K562 (cell line): ENCODE results near the gene DCLK3. TPM values are rescaled to one million over a fixed set of nuclear protein-coding genes. Genes with fewer than 3 reads are reported as not detected.
A peak's percentile ranks its signal among the peaks of the same experiment; 100 is the strongest.

Source experiments
- ATAC-seq: fragments of 200-7000 bp; cut with Tn5 transposase; 3 replicates; pipeline ENCODE4 v1.9.1; 2020; ENCODE audit warnings: moderate library complexity
- BruUV-seq: library from RNA; stranded (reverse); fragments of 400-500 nt; replicated peaks from 2 replicates; lab custom pipeline; 2021; lab: Mats Ljungman, UMichigan
- CTCF ChIA-PET: fragments of 300-600 bp; formaldehyde crosslinking; extraction: SDS; loops from one replicate; lab custom pipeline; 2021; ENCODE audit warnings: low intra/inter-chr PET ratio; lab: Yijun Ruan, JAX
- POLR2A ChIA-PET: fragments of 300-600, 350-650 bp; sonication (Branson Sonifier 250); formaldehyde crosslinking; extraction: SDS; loops from one replicate; lab custom pipeline; 2021; ENCODE audit warnings: antibody characterized with exemption, inconsistent platforms; lab: Yijun Ruan, JAX
- DNase-seq, 4 experiments: peaks; one replicate each; pipeline versions ENCODE4 v3.0.0 to v3.0.0-alpha.2; 2011 to 2018; ENCODE audit warnings: low spot score in 3 of 4, mixed read lengths in 3 of 4; ENCODE audit errors: extremely low read depth in 1 of 4
- FAIRE-seq: peaks from 2 replicates; lab custom pipeline; 2011; peaks lifted over from hg19 to GRCh38; lab: Jason Lieb, UNC
- H2AFZ ChIP-seq: 2 replicates; pipeline ENCODE4 v1.6.0; 2011; ENCODE audit warnings: low read depth, low read length, control low read depth, inconsistent platforms
- H3K27ac ChIP-seq: fragments of 200-600 bp; 3 replicates; pipeline ENCODE4 v1.8.0; 2011; ENCODE audit warnings: low read depth, mild to moderate bottlenecking, control low read depth, inconsistent platforms, low read length, moderate library complexity, mixed read lengths; ENCODE audit errors: extremely low read depth
- H3K27me3 ChIP-seq, 2 experiments: fragments of 300-600 bp in 1 of 2; 2 replicates in 1 of 2; 3 replicates in 1 of 2; pipeline versions ENCODE4 v1.6.0 to v1.8.0; 2011; ENCODE audit warnings: inconsistent platforms in 2 of 2, low read length in 2 of 2, mild to moderate bottlenecking in 1 of 2, mixed read lengths in 1 of 2, moderate library complexity in 1 of 2; ENCODE audit not compliant: control insufficient read depth in 2 of 2, insufficient read depth in 2 of 2
- H3K36me3 ChIP-seq: fragments of 300-600 bp; 3 replicates; pipeline ENCODE4 v1.8.0; 2011; ENCODE audit warnings: mild to moderate bottlenecking, low read length, inconsistent platforms; ENCODE audit not compliant: control insufficient read depth, insufficient read depth
- H3K4me1 ChIP-seq, 2 experiments: fragments of 200-600 bp in 1 of 2; replicated peaks in 1 of 2; 2 replicates in 1 of 2; 3 replicates in 1 of 2; pipeline versions ENCODE4 v1.5.1 to v1.8.0; 2011; ENCODE audit warnings: inconsistent platforms in 2 of 2, low read length in 2 of 2, mild to moderate bottlenecking in 1 of 2, mixed read lengths in 1 of 2, moderate library complexity in 1 of 2; ENCODE audit not compliant: control insufficient read depth in 2 of 2, insufficient read depth in 2 of 2
- H3K4me2 ChIP-seq: 2 replicates; pipeline ENCODE4 v1.6.1; 2011; ENCODE audit warnings: low read length, control low read depth, inconsistent platforms, mixed read lengths; ENCODE audit not compliant: insufficient read depth
- H3K4me3 ChIP-seq: fragments of 200-600 bp; sonication (generic), shearing (Covaris generic); 2 replicates; pipeline ENCODE4 v1.5.1; 2016; ENCODE audit warnings: control low read depth, inconsistent platforms
- H3K79me2 ChIP-seq: fragments of 200-600 bp; 3 replicates; pipeline ENCODE4 v1.8.0; 2011; ENCODE audit warnings: low read length, inconsistent platforms; ENCODE audit not compliant: control insufficient read depth, insufficient read depth
- H3K9ac ChIP-seq, 2 experiments: 2 replicates each; pipeline versions ENCODE4 v1.6.0 to v1.6.1; 2011; ENCODE audit warnings: low read depth in 2 of 2, low read length in 2 of 2, control low read depth in 1 of 2, inconsistent platforms in 1 of 2, mild to moderate bottlenecking in 1 of 2, mixed read lengths in 1 of 2; ENCODE audit not compliant: insufficient read depth in 1 of 2
- H3K9me1 ChIP-seq: one replicate; pipeline ENCODE4 v1.6.0; 2011; ENCODE audit warnings: inconsistent platforms, mild to moderate bottlenecking, low read length, moderate library complexity; ENCODE audit not compliant: control insufficient read depth, insufficient read depth
- H3K9me3 ChIP-seq: replicated peaks from 2 replicates; pipeline ENCODE4 v1.5.1; 2011; ENCODE audit warnings: low read depth, low read length, inconsistent platforms; ENCODE audit not compliant: control insufficient read depth, insufficient read depth
- H4K20me1 ChIP-seq: replicated peaks from 2 replicates; pipeline ENCODE4 v1.6.1; 2011; ENCODE audit warnings: low read length, inconsistent platforms, mixed read lengths; ENCODE audit not compliant: control insufficient read depth, insufficient read depth
- CEBPB ChIP-seq: fragments of 450-650 bp; IDR thresholded peaks from 2 replicates; pipeline ENCODE4 v1.6.1; 2016; ENCODE audit warnings: missing genetic modification characterization, missing compliant biosample characterization
- CHD1 ChIP-seq: fragments of 200-600 bp; sonication (generic); IDR thresholded peaks from one replicate; pipeline ENCODE4 v1.6.1; 2012; ENCODE audit warnings: mild to moderate bottlenecking, moderate library complexity, low read length, inconsistent platforms
- EP300 ChIP-seq: IDR thresholded peaks from 2 replicates; pipeline ENCODE4 v1.6.1; 2012; ENCODE audit warnings: low read length, improper control_type of control experiment
- JUNB ChIP-seq: fragments of 450-650 bp; formaldehyde crosslinking; conservative IDR thresholded peaks from 2 replicates; pipeline ENCODE4 v1.4.0; 2020; ENCODE audit warnings: mild to moderate bottlenecking
- LEF1 ChIP-seq: fragments of 450-650 bp; IDR thresholded peaks from 2 replicates; pipeline ENCODE4 v1.6.1; 2016; ENCODE audit warnings: mild to moderate bottlenecking
- NELFE ChIP-seq: IDR thresholded peaks from 2 replicates; pipeline ENCODE4 v1.6.1; 2011; ENCODE audit warnings: mild to moderate bottlenecking; ENCODE audit not compliant: insufficient read depth, insufficient read length
- PHTF2 ChIP-seq: fragments of 250-450 bp; sonication (Bioruptor Pico); IDR thresholded peaks from 2 replicates; pipeline ENCODE4 v1.5.0; 2021; ENCODE audit warnings: mild to moderate bottlenecking
- RBM39 ChIP-seq: fragments of 200-400 bp; formaldehyde crosslinking; optimal IDR thresholded peaks from 2 replicates; pipeline ENCODE3; 2018; ENCODE audit warnings: low read depth, low read length
- SLC30A9 ChIP-seq: fragments of 250-450 bp; sonication (Bioruptor Pico); IDR thresholded peaks from 2 replicates; pipeline ENCODE4 v1.8.0; 2022; ENCODE audit warnings: mild to moderate bottlenecking, moderate library complexity
- SMAD4 ChIP-seq: fragments of 250-450 bp; sonication (Bioruptor Pico); conservative IDR thresholded peaks from 2 replicates; pipeline ENCODE4 v1.8.0; 2021; ENCODE audit warnings: inconsistent platforms, mild to moderate bottlenecking, moderate library complexity
- TAF7 ChIP-seq: fragments of 450-650 bp; IDR thresholded peaks from 2 replicates; pipeline ENCODE4 v1.6.1; 2016; ENCODE audit warnings: missing genetic modification characterization, missing compliant biosample characterization
- TBP ChIP-seq: optimal IDR thresholded peaks from 2 replicates; pipeline ENCODE3; 2011; ENCODE audit warnings: low read depth, low read length, improper control_type of control experiment
- XRCC4 ChIP-seq: IDR thresholded peaks from one replicate; pipeline ENCODE4 v1.6.1; 2011; ENCODE audit not compliant: insufficient read depth, insufficient read length; ENCODE audit errors: extremely low read depth
- ZNF197 ChIP-seq: fragments of 200-800 bp; sonication (Bioruptor generic); IDR thresholded peaks from 2 replicates; pipeline ENCODE4 v1.6.1; 2016; ENCODE audit warnings: low read depth, missing genetic modification characterization, missing compliant biosample characterization
- ZNF24 ChIP-seq: fragments of 450-650 bp; IDR thresholded peaks from 2 replicates; pipeline ENCODE4 v1.6.1; 2016
- WGBS: fragments of 100-300 bp; shearing (Covaris generic); methylation state at CpG from one replicate; pipeline ENCODE4 v1.1.6; 2016; ENCODE audit warnings: low coverage, mixed read lengths; ENCODE audit not compliant: insufficient coverage; ENCODE audit errors: missing lambda C conversion rate; 5-methylcytosine and 5-hydroxymethylcytosine counted together
- in situ Hi-C: fragments of 300-500 bp; cut with MboI; formaldehyde crosslinking; loops from 4 replicates; pipeline ENCODE4 v1.15.0; 2018; ENCODE audit warnings: inconsistent platforms, mixed read lengths
- intact Hi-C: fragments of 100-400 bp; cut with micrococcal nuclease; formaldehyde crosslinking; loops from 2 replicates; pipeline ENCODE4 v1.14.2; 2022
- polyA plus RNA-seq, 8 experiments: library from polyadenylated mRNA; depleted of rRNA in 4 of 8; stranded (reverse) in 5 of 8; unstranded in 3 of 8; fragments of >200 nt; fragmentation: Nextera tagmentation in 2 of 8; fragmentation: Illumina TruSeq in 1 of 8; extraction: Ambion mirVana in 2 of 8; extraction: Trizol in 1 of 8; gene quantifications; 2 replicates each; pipeline versions ENCODE4 v1.2.1 to v1.2.3, GENCODE V29; 2011 to 2014; ENCODE audit warnings: inconsistent platforms in 1 of 8, missing spikeins in 1 of 8
- total RNA-seq, 7 experiments: library from RNA; depleted of rRNA in 6 of 7; stranded (reverse); fragments of >200 nt in 6 of 7; fragmentation: Illumina TruSeq in 2 of 7; extraction: Trizol in 2 of 7; gene quantifications; 2 replicates each; pipeline versions ENCODE4 v1.2.1 to v1.2.3, GENCODE V29; 2011 to 2021; ENCODE audit warnings: low replicate concordance in 1 of 7
- TF ChIP-seq, protein P1 (sequence below), 3 experiments: IDR thresholded peaks in 2 of 3; conservative IDR thresholded peaks in 1 of 3; 2 replicates each; pipeline ENCODE4 v1.5.1; 2011 to 2012; ENCODE audit warnings: low read length in 3 of 3, mild to moderate bottlenecking in 3 of 3, control low read depth in 2 of 3, improper control_type of control experiment in 1 of 3, inconsistent platforms in 1 of 3, low read depth in 1 of 3, mixed read lengths in 1 of 3, moderate library complexity in 1 of 3; ENCODE audit not compliant: insufficient read depth in 2 of 3

DCLK3 gene
- total and polyA plus RNA-seq, 9 of the 15 experiments (the other 6 are each of a cell fraction or from before 2014, with no cell fraction given), result not detected

DNA sequence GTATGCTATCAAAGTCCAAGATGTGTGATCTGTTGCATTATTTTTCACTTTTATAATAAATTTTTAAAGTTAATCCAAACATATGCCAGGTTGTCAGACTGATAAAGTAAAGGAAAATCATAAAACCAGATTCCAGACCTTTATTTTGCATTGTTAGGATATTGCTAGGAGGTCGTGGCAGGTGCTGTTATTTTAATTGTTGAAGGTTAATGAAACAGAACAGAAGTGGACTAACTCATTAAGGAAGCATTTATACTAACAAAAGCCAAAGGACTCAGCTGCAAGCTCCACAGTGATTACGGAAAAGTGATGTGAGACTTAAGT is 63.1 kb downstream of the DCLK3 start:
- H3K27me3 ChIP-seq, result peaks cover 0 to 9% of the 10 kb centered on the region in 2 experiments; a peak in 1 of 5 replicates
- H3K27ac ChIP-seq, result no peak overlapping the region
- H3K4me3 ChIP-seq, result no peak overlapping the region
- no peaks in the 10 kb centered on the region for H3K9me3 ChIP-seq
- no peak overlapping the region for H3K9ac ChIP-seq
- intact Hi-C loops (loop anchor here (5.0 kb wide), 2 partner anchors 294 to 734 kb away; no protein-coding TSS in a partner anchor), in situ Hi-C loops (no loop called here)
- no peak for DNase-seq
- POLR2A ChIA-PET, result no interaction called here
- no peaks in the 10 kb centered on the region for H3K79me2 ChIP-seq
- H3K4me2 ChIP-seq, result no peak overlapping the region
- CTCF ChIA-PET, result interaction anchor here (1.6 kb wide), 1 partner anchor 735 kb away, joined by 4 read pairs; no protein-coding TSS in a partner anchor
- no peak for TF ChIP-seq SMAD4 (CRISPR knock-in tag)
- TF ChIP-seq TBP, result peak; percentile 20
- BruUV-seq, result no TSS peak
- no peak overlapping the region for H2AFZ ChIP-seq
- H3K4me1 ChIP-seq, result no peaks in the 10 kb centered on the region
- no peaks in the 10 kb centered on the region for H3K36me3 ChIP-seq
- ATAC-seq, result no peak
- H3K9me1 ChIP-seq, result no peaks in the 10 kb centered on the region
- no peaks in the 10 kb centered on the region for H4K20me1 ChIP-seq
- FAIRE-seq, result no peak
- WGBS, result 7% methylated on average over 2 of the region's 2 CpGs

GRCh38 chr3:36700537-36701248 is 63.7 kb downstream of the DCLK3 start:
- in situ Hi-C loops (no loop called here), intact Hi-C loops (loop anchor here (5.0 kb wide), 2 partner anchors 293 to 733 kb away; no protein-coding TSS in a partner anchor)
- Histone ChIP-seq H3K27ac (no peak overlapping the region), H3K79me2 (no peaks in the 10 kb centered on the region), H3K9ac (no peak overlapping the region), H3K4me3 (no peak overlapping the region), H4K20me1 (no peaks in the 10 kb centered on the region), H3K9me3 (no peaks in the 10 kb centered on the region), H3K4me1 (no peaks in the 10 kb centered on the region), H3K9me1 (no peaks in the 10 kb centered on the region), H2AFZ (no peak overlapping the region), H3K27me3 (peaks cover 0 to 9% of the 10 kb centered on the region in 2 experiments; a peak in 1 of 5 replicates), H3K4me2 (no peak overlapping the region), H3K36me3 (no peaks in the 10 kb centered on the region)
- DNase-seq (peak; percentile 51 to 77 (median 62)), ATAC-seq (peak; percentile 97), FAIRE-seq (peak; percentile 87)
- POLR2A ChIA-PET, result no interaction called here
- WGBS, result 2% methylated on average over 3 of the region's 3 CpGs
- CTCF ChIA-PET, result interaction anchor here (1.6 kb wide), 1 partner anchor 735 kb away, joined by 4 read pairs; no protein-coding TSS in a partner anchor
- BruUV-seq, result no TSS peak
- TF ChIP-seq LEF1 (no peak), PHTF2 (CRISPR knock-in tag) (no peak), ZNF197 (CRISPR knock-in tag) (no peak), SLC30A9 (CRISPR knock-in tag) (no peak), EP300 (no peak), CHD1 (no peak), NELFE (no peak), CEBPB (tag) (no peak), ZNF24 (no peak), XRCC4 (no peak), TAF7 (tag) (no peak), RBM39 (no peak), JUNB (CRISPR knock-in tag) (no peak)
- TF ChIP-seq, protein P1, sequence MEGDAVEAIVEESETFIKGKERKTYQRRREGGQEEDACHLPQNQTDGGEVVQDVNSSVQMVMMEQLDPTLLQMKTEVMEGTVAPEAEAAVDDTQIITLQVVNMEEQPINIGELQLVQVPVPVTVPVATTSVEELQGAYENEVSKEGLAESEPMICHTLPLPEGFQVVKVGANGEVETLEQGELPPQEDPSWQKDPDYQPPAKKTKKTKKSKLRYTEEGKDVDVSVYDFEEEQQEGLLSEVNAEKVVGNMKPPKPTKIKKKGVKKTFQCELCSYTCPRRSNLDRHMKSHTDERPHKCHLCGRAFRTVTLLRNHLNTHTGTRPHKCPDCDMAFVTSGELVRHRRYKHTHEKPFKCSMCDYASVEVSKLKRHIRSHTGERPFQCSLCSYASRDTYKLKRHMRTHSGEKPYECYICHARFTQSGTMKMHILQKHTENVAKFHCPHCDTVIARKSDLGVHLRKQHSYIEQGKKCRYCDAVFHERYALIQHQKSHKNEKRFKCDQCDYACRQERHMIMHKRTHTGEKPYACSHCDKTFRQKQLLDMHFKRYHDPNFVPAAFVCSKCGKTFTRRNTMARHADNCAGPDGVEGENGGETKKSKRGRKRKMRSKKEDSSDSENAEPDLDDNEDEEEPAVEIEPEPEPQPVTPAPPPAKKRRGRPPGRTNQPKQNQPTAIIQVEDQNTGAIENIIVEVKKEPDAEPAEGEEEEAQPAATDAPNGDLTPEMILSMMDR (IDR thresholded peaks at IDR 0.05 in 2 of 3, conservative IDR thresholded peaks at IDR 0.05 in 1 of 3; ENCODE audit: insufficient read depth in 2 of 3, low read depth in 1 of 3, low read length in 3 of 3), result peak; percentile 75 to 95 (median 93)
